ENCODE results near the gene ZNF274. TPM values are rescaled to one million over a fixed set of nuclear protein-coding genes. Genes with fewer than 3 reads are reported as not detected.

Gene ZNF274
- total RNA-seq = 14.6 and 16.8 TPM in 2 replicates

GRCh38 chr19:58182989-58183816 lies at the start of gene ZNF274:
Gene ZNF274 (plus strand): TSS chr19:58183061. CDS start chr19:58183966, 905 bp downstream.

GRCh38 chr19:58150328-58150921 lies 32.4 kb upstream of the ZNF274 start, which contains the start of gene ZNF329:
Gene ZNF329 (minus strand): TSS chr19:58150789. CDS start chr19:58129503, 21,286 bp downstream.

DNA sequence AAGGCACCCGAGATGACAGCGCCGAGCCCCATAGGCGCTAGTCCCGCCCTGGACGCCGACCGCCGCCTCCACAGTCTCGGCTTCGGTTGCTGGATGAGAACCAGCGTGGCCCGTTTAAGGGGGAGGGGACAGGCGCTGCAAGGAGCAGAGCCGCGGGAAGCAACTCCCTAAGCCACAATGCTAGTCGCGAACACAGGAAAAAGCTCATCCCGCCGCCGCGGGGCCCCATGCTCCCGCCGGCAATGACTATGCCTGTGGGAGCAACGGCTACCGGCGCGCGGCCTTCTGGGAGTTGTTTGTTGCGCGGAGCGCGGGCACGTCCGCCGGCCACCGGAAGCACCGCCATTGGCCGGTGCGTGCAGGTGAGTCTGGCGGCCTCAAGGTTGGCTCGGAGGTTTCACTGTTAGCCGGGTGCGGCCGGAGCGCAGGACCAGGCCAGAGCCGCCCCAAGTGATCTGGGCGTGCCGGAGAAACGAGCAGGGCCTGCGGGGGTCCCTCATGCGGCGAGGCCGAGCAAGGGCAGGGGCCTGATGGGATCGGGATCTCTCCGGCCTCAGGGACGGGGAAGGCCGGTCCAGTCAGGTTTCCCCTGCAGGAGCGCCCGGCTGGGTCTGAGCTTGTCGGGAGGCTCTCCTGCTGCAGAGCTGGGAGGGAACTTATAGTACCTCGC lies 45.9 kb downstream of the ZNF274 start, which contains the start of gene ZNF544:
TSS of gene ZNF544 (plus strand) at position 330 of the 670 bp plus-strand sequence. CDS start 15,110 bp downstream, outside the sequence.

Other genes with a start within 250 kb of the ZNF274 start
- gene ZNF418, start 247.7 kb upstream of the ZNF274 start, total RNA-seq = 1.2 and 1.3 TPM in 2 replicates
- gene ZNF256, start 235.4 kb upstream of the ZNF274 start, total RNA-seq = 1.9 and 2.4 TPM in 2 replicates
- gene C19orf18, start 208.5 kb upstream of the ZNF274 start, total RNA-seq = not detected in 2 replicates
- 7.4 TPM in 2 replicates for gene ZNF606, start 180.2 kb upstream of the ZNF274 start, total RNA-seq
- not detected in 2 replicates for gene ZSCAN1, start 149.0 kb upstream of the ZNF274 start, total RNA-seq
- gene ZNF135, start 123.8 kb upstream of the ZNF274 start, total RNA-seq = 2.0 and 2.8 TPM in 2 replicates
- gene ZSCAN18, start 84.8 kb upstream of the ZNF274 start, total RNA-seq = 29.7 and 29.9 TPM in 2 replicates
- gene ZNF329, start 32.3 kb upstream of the ZNF274 start, total RNA-seq = 5.7 and 5.9 TPM in 2 replicates
- 37.2 and 43.0 TPM in 2 replicates for gene ZNF544, start 45.9 kb downstream of the ZNF274 start, total RNA-seq
- gene ZNF8, start 95.9 kb downstream of the ZNF274 start, total RNA-seq = 3.7 and 4.2 TPM in 2 replicates
- 52.1 and 56.0 TPM in 2 replicates for gene ERVK3-1, start 122.3 kb downstream of the ZNF274 start, total RNA-seq
- 1.6 and 1.8 TPM in 2 replicates for gene ZSCAN22, start 143.9 kb downstream of the ZNF274 start, total RNA-seq
- gene A1BG, start 170.4 kb downstream of the ZNF274 start, total RNA-seq = 56.7 and 57.5 TPM in 2 replicates
- under 0.01 and 0.74 TPM in 2 replicates for gene ZNF497, start 179.7 kb downstream of the ZNF274 start, total RNA-seq
- gene ZNF837, start 198.0 kb downstream of the ZNF274 start, total RNA-seq = 0.89 and 2.4 TPM in 2 replicates
- 2,682 and 2,963 TPM in 2 replicates for gene RPS5, start 204.2 kb downstream of the ZNF274 start, total RNA-seq
- gene RNF225, start 212.6 kb downstream of the ZNF274 start, total RNA-seq = not detected in 2 replicates
- gene ZNF584, start 225.6 kb downstream of the ZNF274 start, total RNA-seq = 8.2 and 13.1 TPM in 2 replicates